Stimulated activated CD8-positive, alpha-beta memory T cell treated with anti-CD3 and anti-CD28 coated beads, Interleukin-15, amount 100 ng/mL, for 1 hour (primary cell): ENCODE results near the gene ITK.
"Not testable (repeated sequence)": the region's sequence is repeated elsewhere in the genome, so short reads cannot be mapped to it uniquely, and the experiment has no call there.

Source experiments
- DNase-seq: peaks from one replicate; pipeline ENCODE4 v3.0.0-alpha.2; 2020; ENCODE audit warnings: low read depth

The ITK gene

DNA sequence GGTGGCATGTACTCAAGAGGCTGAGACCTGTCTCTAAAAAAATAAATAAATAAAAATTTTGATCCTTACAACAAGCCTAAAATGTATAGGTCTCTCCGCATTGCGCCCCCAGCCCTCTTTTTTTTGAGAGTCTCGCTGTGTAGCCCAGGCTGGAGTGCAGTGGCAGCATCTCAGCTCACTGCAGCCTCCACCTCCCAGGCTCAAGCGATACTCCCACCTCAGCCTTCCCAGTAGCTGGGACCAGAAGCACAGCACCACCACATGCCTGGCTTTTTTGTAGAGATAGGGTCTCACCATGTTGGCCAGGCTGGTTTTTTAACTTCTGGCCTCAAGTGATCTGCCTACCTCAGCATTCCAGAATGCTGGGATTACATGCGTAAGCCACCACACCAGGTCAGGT lies 12.4 kb upstream of the ITK start:
- DNase-seq = no peak

DNA sequence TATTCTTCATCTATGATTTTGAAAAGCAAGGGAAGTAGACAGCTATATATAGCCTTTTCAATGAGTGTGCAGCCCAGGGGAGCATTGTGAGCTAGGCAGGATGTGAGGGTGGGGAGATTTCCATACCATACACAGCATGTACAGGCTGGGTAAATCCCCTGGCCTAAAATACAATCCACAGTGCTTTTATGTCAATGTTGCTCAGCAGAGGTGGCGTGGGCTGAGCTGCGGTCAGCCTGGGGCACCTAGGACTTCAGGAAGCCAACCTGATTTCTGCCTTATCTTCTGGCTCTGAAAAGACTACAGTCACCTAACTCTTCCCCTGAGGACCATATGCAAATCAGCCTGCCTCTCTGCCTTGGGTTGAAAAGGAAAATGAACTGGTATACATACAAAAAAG lies 8.2 kb upstream of the ITK start:
- DNase-seq = peak; percentile 46

DNA sequence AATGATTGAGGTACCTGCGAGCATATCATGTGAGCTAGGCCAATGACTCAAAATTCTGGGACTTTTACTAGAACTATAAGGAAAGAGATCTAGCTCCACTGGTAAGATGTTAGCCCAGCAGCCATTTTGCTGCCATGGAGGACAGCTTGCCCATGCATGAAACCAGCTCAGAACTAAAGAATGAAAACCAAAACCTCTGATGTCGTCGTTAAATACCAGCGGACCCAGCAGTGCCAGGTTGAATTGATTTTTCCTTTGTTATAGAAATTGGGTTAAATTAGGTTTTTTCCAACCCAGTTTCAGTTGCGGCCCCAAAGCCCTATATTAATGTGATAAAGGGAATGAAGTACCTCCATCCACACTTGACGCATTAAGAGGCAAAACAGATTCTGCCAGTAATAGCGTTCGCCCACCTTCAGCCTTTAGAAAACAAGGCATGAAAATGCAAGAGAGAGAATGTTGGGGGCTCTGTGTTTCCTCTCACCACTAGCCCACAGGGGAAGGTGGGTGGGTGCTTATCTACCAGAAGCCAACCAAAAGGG lies 5.5 kb upstream of the ITK start:
- no peak for DNase-seq

DNA sequence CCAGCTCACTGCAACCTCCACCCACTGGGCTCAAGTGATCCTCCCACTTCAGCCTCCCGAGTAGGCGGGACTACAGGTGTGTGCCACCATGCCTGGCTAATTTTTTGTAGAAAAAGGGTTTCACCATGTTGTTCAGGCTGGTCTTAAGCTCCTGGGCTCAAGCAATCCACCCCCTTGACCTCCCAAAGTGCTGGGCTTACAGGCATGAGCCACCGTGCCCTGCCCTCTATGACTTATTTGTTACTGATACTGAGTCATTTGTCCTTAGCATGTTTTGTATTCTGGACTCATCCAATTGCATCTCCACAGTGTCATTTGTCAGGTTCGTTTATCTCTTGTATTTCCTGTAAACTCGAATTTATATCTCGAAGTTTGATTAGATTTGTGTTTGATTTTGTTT lies 2.7 kb upstream of the ITK start:
- DNase-seq = no peak

DNA sequence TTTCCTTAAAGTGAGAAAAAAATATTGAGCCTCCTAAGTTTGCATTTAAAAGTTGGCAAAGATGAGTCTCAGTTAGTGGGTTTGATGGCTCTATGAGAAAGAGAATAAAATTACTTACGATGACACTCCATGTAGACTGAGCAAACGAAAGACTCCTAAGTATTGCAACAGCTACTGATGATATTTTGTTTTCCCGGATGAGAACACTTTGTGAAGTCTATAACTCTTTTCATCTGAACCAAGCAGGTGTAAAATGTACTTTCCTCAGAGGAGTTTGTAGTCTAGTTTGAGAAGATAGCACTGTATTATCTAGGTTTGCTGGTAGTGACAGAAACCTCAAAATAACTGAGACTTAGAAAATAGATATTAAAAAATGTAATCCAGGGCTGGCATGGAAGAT lies 1.7 kb upstream of the ITK start:
- DNase-seq = no peak

DNA sequence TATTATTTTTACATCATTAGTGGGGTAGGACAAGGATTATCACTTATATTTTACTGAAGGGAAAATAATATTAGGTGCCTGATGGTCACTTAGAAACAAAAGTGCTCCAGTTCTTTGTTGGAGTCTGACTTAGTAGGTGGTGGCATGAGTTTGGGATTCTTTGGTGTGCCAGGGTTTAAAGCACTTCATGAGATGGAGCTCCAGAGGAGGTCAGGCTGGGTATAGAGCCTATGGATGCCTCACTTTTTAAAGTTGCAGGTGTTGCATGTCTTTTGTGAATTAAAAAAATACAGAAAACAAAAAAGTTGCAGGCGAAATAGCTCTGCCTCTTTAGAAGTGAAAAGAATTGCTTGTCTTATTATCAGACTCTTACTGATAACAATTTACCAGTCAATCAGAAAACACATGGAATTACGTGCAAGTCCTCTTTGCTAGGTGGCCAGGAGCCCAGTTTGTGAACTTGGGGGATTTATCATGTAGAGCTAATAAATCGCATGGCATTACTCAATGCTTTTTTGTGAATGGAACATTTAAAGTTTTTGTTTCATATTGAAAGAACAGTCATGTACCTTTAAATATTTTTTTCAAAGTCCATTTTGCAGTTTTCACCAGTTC lies 1.6 kb downstream of the ITK start:
- DNase-seq = no peak

DNA sequence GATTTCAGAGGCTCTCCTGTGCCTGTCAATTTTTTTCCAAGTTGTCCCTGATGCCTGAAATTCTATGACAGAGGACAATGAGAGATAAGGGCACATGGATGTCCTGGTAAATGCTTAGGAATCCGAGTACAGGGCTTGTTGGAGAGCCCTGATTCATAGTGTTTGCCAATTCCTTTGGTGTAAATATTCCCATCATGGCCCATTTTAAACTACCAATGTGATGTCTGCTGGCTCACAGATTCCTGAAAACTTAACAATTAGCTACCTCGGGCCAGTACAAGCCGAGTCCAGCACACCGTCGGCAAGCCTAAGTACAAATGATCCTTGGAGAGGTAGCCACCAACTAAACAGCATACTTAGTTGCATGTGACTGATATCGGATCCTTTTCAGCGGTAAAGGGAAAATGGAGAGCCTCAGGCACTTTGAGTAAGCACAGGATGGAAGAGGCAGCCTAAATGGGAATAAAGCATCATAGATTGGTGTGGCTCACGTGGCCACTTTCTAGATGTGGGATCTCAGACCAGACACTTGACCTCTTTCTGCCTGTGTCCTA lies 3.6 kb downstream of the ITK start:
- no peak for DNase-seq

DNA sequence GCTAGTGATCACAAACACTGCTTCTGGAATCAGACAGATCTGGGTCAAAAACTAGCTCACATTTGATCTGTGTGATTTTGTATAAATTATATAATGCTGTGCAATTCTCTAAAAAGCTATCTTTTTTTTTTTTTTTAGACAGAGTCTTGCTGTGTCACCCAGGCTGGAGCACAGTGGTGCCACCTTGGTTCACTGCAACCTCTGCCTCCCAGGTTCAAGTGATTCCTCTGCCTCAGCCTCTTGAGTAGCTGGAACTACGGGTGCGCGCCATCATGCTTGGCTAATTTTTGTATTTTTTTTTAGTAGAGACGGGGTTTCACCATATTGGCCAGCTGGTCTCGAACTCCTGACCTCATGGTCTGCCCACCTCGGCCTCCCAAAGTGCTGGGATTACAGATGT lies 4.5 kb downstream of the ITK start:
- not testable (repeated sequence) for DNase-seq

DNA sequence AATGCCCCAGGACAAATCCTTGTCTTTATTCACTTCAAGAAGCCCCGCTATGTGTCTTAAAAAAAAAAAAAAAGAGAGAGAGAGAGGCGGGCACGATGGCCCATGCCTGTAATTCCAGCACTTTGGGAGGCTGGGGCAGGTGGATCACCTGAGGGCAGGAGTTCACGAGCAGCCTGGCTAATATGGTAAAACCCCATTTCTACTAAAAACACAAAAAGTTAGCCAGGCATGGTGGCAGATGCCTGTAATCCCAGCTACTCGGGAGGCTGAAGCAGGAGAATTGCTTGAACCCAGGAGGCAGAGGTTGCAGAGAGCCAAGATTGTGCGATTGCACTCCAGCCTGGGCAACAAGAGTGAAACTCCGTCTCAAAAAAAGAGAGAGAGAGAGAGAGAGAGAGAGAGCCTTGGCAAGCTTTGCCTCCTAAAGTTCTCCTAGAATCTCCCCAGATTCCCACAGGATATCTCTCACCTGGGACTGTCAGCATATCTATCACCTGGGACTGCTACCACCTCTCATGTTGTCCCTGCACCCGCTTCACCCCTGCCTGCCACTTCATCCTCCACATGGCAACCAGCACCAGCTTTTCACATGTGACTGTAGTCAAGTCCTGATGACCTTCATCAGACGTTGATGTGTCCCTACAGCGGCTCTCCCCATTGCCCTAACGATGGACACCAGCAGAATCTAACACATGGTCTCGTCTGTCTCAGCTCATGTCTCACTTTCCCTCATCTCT lies 5.8 kb downstream of the ITK start:
- DNase-seq = no peak

DNA sequence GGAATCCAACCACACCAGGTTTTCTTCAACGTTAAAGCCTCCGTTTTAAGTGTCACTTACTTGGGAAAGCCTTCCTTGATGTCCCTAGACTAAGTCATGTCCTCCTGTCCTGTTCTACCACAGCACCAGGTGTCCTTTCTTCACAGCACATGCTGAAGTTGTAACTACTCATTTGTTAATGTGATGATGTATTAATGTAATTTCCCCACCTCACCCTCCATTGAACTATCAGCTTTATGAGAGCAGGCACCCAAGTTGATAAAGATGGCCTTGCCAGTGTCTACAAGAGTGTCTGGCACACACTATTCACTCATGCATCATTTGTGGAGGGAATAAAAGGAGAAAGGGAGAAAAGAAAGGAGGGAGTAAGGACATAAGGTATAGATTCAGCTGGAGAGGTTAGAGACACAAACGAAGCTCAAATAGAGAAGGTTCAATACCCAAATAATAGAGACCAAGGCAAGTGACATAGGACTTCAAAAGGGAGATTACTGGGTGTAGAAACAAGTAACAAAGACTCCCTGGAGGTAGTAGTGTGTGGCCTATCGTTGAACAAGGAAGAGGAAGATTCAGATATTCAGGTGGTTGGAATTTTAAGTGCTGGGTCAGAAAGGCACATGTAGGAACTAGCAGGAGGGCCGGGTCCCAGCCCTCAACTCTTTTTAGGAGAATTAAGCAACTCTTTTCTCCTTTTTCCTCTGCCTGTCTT lies 6.6 kb downstream of the ITK start:
- no peak for DNase-seq

DNA sequence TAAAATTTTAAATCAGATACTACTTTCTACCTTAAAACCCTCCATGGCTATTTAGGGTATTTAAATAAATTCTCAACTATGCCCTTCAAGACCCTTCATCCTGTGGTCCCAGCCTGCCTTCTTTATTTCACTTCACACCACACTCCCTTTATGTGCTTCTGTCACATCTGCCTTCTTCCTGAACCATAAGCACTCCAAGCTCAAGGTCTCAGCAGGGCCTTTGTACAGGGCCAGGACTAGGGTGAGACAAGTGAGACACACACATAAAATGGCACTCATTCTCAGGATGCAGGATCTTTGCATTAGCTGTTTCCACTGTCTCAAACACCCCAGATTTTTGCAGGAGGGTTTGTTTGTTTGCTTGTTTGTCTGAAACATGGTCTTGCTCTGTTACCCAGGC lies 7.6 kb downstream of the ITK start:
- no peak for DNase-seq

DNA sequence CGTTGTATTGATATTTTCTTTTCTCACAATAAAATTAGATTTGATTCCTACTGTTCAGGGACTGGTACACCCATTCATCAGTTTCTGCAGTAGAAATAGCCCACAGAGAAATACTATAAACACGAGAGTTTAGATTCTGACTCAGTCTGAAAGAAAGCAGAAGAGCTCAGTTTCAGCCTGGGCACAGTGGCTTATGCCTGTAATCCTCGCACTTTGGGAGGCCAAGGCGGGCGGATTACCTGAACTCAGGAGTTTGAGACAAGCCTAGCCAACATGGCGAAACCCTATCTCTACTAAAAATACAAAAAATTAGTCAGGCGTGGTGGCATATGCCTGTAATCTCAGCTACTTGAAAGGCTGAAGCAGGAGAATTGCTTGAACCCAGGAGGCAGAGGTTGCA lies 8.6 kb downstream of the ITK start:
- DNase-seq = no peak

DNA sequence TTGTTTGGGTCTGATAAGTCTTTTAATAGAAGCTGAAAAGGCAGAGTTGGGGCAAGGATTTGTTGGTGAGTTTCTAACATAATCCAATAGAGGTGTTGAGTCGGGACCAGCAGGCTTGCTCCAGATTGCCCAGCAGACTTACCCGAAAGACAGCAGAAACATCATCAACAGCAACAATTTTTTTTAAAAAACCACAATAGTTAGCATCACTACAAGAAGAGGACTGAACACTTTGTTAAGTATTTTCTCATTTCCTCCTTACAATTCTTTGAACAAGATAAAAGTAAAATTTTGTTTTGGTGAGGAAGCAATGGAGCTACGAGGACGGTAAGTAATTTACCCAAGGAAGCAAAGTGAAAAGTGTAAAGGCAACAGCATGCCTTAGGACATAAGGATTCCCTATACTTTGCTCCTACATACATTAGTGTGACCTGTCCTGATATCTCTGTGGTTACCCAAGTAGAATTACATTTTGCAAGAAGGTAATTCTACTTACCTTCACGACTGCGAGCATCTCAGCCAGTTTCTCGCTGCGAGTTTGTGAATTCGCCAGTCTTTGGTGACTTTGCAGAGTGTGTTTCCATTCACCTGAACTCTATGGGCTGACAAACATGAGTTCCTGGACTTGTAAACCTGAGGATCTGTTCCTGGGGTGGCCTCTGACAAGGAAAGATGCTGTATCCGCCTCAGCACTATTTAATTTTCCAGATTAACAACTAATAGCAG lies 13.2 kb downstream of the ITK start:
- DNase-seq = no peak

DNA sequence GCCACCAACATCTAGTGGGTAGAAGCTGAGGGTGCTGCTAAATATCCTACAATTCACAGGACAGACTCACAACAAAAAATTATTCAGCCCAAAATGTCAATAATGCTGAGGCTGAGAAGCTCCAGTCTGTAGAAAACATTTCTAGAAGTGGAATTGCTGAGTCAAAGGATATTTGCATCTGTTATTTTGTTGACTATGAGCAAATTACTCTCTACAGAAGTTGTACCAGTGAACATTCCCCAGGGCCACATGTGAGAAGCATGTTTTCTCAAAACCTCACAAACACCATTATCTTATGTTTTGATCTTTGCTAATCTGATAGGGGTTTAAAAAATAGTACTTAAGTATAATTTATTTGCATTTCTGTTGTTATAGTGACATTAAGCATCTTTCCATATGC lies 15.4 kb downstream of the ITK start:
- no peak for DNase-seq

DNA sequence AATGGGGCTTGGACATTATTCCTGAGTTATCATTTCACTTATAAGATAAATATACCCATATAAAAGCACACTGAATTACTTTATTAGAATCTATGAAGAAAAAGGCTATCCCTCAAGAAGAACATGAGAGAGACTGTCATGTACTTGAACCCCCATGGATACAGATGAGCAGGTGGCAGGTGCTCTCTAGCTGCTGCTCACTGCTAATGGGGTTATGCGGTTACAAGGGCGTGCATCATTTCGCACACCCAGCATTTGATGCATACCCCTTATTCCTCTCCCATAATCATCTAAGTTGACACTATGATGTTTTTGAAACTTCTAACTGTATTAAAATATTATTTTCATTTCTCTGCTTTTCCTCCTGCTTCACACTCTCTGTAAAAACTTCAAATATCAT lies 16.4 kb downstream of the ITK start:
- DNase-seq = no peak

DNA sequence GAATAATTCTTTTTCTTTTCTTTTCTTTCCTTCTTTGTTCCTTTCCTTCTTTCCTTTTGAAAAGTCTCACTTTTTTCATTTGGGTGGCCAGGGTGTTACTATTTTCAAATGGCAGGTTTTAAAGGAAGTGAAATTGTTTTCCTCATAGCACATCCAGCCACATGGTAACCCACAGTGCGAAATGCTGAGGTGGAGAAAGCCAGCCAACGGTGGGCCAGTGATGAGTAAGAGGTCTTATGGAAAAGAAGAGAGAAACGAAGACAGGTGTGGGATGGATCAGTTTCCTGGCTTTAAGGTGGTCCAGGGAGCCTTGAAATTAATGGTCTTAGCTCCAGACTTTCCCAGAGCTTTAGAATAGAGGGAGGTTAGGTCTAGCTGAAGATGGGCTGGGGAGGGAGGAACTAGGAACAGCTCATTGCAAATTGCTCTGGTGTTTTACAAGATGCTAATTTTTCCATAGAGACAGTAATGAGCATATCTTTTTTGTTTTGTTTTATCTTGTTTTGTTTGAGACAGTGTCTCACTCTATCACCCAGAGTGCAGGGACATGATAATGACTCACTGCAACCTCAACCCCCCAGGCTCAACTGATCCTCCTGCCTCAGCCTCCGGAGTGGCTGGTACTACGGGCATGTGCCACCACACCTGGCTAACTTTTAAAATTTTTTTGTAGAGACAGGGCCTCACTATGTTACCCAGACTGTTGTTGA lies 17.8 kb downstream of the ITK start:
- no peak for DNase-seq

DNA sequence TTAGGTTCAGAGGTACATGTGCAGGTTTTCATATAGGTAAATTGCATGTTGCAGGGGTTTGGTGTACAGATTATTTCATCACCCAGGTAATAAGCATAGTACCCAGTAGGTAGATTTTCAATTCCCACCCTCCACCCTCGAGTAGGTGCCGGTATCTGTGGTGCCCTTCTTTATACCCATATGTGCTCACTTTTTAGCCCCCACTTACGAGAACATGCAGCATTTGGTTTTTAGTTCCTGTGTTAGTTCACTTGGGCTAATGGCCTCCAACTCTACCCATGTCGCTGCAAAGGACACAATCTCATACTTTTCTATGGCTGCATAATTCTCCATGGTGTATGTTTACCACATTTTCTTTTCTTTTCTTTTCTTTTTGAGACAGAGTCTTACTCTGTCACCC lies 21.2 kb downstream of the ITK start:
- DNase-seq = no peak

DNA sequence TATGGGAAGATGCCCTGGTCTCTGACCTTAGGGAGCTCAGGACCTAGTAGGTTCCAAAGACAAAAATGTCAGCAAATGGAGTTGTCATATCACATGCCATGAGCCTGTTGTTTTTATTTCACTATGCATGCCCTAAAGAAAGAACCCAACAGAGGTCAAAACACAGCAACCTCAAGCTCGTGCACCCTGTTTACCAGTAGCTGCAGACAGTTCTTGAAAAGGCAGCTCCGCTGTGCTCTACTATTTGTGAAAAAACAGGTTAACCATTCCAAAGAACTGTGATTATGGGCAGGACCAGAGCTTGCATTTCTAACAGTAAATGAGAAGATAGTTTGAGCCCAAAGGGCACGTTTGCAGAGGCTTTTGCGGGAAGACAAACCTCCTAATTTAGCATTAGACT lies 22.8 kb downstream of the ITK start:
- DNase-seq = no peak

DNA sequence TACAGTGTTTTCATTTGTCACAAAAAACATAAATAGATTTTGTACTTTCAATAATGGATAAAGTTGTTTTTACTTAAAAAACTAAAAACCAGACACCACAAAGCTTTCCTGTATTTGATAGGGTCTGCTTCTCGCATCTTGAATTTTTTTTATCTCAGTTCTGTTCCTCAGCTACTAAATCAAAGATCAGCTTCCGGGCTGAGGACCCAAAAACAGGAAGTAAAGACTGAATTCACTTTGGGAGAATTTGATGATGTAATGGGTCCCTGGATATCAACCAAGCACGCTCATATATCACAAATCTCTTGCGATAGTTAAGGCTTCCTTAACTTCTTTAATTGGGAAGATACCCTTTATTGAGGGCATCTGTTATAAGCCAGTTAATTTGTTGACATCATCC lies 24.1 kb downstream of the ITK start:
- no peak for DNase-seq

DNA sequence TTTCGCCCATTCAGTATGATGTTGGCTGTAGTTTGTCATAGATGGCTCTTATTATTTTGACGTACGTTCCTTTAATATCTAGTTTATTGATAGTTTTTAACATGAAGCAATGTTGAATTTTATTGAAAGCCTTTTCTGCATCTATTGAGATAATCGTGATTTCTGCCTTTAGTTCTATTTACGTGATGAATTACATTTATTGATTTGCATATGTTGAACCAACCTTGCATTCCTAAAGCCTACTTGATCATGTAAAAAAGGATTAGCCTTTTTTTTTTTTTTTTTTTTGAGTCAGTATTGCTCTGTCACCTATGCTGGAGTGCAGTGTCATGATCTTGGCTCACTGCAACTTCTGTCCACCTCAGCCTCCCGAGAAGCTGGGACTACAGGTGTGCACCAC lies 25.1 kb downstream of the ITK start:
- DNase-seq = no peak

DNA sequence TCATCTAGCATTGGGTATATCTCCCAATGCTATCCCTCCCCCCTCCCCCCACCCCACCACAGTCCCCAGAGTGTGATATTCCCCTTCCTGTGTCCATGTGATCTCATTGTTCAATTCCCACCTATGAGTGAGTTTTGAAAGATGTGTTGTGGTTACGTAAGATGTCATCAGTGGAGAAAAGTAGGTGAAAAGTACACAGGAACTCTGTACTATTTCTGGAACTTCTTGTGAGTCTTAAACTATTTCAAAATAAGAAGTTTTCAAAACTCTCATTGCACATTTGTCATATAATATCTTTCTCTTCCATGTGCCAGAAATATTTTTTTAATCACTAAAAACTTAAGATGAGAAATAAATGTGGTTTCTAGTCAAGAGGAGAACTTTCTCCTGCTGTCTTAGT lies 30.0 kb downstream of the ITK start:
- DNase-seq = not testable (repeated sequence)

DNA sequence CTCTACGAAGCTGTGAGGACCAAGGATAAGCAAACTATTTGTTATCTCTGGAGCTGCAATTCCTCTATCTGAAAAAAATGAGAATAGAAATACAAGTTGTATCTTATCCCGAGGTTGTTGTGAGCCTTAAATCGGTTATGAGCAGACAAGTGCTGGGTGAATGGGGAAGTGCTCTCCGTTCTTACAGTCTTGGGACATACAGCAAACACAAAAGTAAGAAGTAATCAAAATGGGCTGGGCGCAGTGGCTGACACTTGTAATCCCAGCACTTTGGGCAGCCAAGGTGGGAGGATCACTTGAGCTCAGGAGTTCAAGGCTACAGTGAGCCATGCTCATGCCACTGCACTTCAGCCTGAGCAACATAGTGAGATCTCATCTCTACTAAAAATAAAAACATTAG lies 31.7 kb downstream of the ITK start:
- no peak for DNase-seq
